ENCODE measurements around the gene CSPG4.

Gene CSPG4

GRCh38 chr15:75669191-75669878 lies 43.3 kb downstream of the CSPG4 start:
- DNase-seq, result no peak

- no peak for DNase-seq
Observed at GRCh38 chr15:75666823-75667501, 45.7 kb downstream of the CSPG4 start.

- DNase-seq, result no peak
Observed at GRCh38 chr15:75663931-75664421, 48.7 kb downstream of the CSPG4 start.

- no peak for DNase-seq
Observed at GRCh38 chr15:75662823-75663519, 49.7 kb downstream of the CSPG4 start.

- DNase-seq, result no peak
Observed at GRCh38 chr15:75661756-75662140, 50.9 kb downstream of the CSPG4 start.

GRCh38 chr15:75661100-75661755 lies 51.4 kb downstream of the CSPG4 start:
- no peak for DNase-seq

GRCh38 chr15:75659928-75660645 lies 52.6 kb downstream of the CSPG4 start:
- DNase-seq, result no peak

- no peak for DNase-seq
Observed at GRCh38 chr15:75659141-75659771, 53.4 kb downstream of the CSPG4 start.

- DNase-seq, result no peak
Observed at GRCh38 chr15:75656813-75657212, 55.8 kb downstream of the CSPG4 start.

GRCh38 chr15:75656331-75656730 lies 56.3 kb downstream of the CSPG4 start:
- DNase-seq, result no peak

- DNase-seq, result no peak
Observed at GRCh38 chr15:75655931-75656330, 56.7 kb downstream of the CSPG4 start.

GRCh38 chr15:75654201-75654907 lies 58.3 kb downstream of the CSPG4 start:
- no peak for DNase-seq

- DNase-seq, result no peak
Observed at GRCh38 chr15:75653347-75653913, 59.2 kb downstream of the CSPG4 start.

GRCh38 chr15:75651810-75652543 lies 60.7 kb downstream of the CSPG4 start:
- no peak for DNase-seq

GRCh38 chr15:75650908-75651809 lies 61.5 kb downstream of the CSPG4 start:
- DNase-seq, result no peak

- DNase-seq, result no peak
Observed at GRCh38 chr15:75649848-75650247, 62.8 kb downstream of the CSPG4 start.

GRCh38 chr15:75649045-75649761 lies 63.4 kb downstream of the CSPG4 start:
- no peak for DNase-seq

- DNase-seq, result no peak
Observed at GRCh38 chr15:75648156-75649000, 64.3 kb downstream of the CSPG4 start.
